PFSK-1 (cell line): ENCODE measurements around the gene NFIA.

Experiments used
- FOXP2 ChIP-seq: optimal IDR thresholded peaks from 2 replicates; pipeline ENCODE3; 2011; ENCODE audit warnings: borderline replicate concordance, control low read depth, inconsistent platforms; ENCODE audit not compliant: insufficient read depth; ENCODE audit errors: extremely low read length, extremely low read depth
- POLR2AphosphoS5 ChIP-seq: IDR thresholded peaks from 2 replicates; pipeline ENCODE4 v1.6.1; 2012; ENCODE audit warnings: low read depth, mild to moderate bottlenecking, control low read depth, low read length, moderate library complexity
- REST ChIP-seq, 2 experiments: IDR thresholded peaks; 2 replicates each; pipeline versions ENCODE4 v1.6.1 to v1.8.0; 2011 to 2012; ENCODE audit warnings: low read depth in 2 of 2, low read length in 2 of 2, control low read depth in 1 of 2, inconsistent platforms in 1 of 2, mild to moderate bottlenecking in 1 of 2, moderate library complexity in 1 of 2; ENCODE audit not compliant: insufficient read depth in 1 of 2
- SIN3A ChIP-seq: IDR thresholded peaks from 2 replicates; pipeline ENCODE4 v1.6.1; 2012; ENCODE audit warnings: mild to moderate bottlenecking, low read length, moderate library complexity, borderline replicate concordance; ENCODE audit not compliant: insufficient read depth
- TAF1 ChIP-seq: IDR thresholded peaks from 2 replicates; pipeline ENCODE4 v1.6.1; 2012; ENCODE audit warnings: low read length, control low read depth, borderline replicate concordance; ENCODE audit not compliant: insufficient read depth

NFIA gene

GRCh38 chr1:61165402-61165801, 83.0 kb downstream of the NFIA start:
- TF ChIP-seq REST (IDR thresholded peaks at IDR 0.05; ENCODE audit: insufficient read depth in 1 of 2, low read depth in 2 of 2, low read length in 2 of 2) (no peak), FOXP2 (no peak), POLR2AphosphoS5 (no peak), TAF1 (no peak), SIN3A (no peak)

- no peak for TF ChIP-seq POLR2AphosphoS5
- TF ChIP-seq FOXP2 = no peak
- no peak for TF ChIP-seq REST (IDR thresholded peaks at IDR 0.05; ENCODE audit: insufficient read depth in 1 of 2, low read depth in 2 of 2, low read length in 2 of 2)
- no peak for TF ChIP-seq SIN3A
Measured at GRCh38 chr1:61167309-61167708, 84.9 kb downstream of the NFIA start.

- TF ChIP-seq POLR2AphosphoS5 (no peak), FOXP2 (no peak), REST (IDR thresholded peaks at IDR 0.05; ENCODE audit: insufficient read depth in 1 of 2, low read depth in 2 of 2, low read length in 2 of 2) (no peak), SIN3A (no peak), TAF1 (no peak)
Measured at GRCh38 chr1:61169045-61169444, 86.7 kb downstream of the NFIA start.

- no peak for TF ChIP-seq SIN3A
- no peak for TF ChIP-seq FOXP2
- no peak for TF ChIP-seq TAF1
- no peak for TF ChIP-seq REST (IDR thresholded peaks at IDR 0.05; ENCODE audit: insufficient read depth in 1 of 2, low read depth in 2 of 2, low read length in 2 of 2)
- no peak for TF ChIP-seq POLR2AphosphoS5
Measured at GRCh38 chr1:61169634-61170033, 87.3 kb downstream of the NFIA start.
